ENCODE data around the gene ZNF430.
A peak's percentile ranks its signal among the peaks of the same experiment; 100 is the strongest.
"Not testable (repeated sequence)": the region's sequence is repeated elsewhere in the genome, so short reads cannot be mapped to it uniquely, and the experiment has no call there.

ZNF430 gene

DNA sequence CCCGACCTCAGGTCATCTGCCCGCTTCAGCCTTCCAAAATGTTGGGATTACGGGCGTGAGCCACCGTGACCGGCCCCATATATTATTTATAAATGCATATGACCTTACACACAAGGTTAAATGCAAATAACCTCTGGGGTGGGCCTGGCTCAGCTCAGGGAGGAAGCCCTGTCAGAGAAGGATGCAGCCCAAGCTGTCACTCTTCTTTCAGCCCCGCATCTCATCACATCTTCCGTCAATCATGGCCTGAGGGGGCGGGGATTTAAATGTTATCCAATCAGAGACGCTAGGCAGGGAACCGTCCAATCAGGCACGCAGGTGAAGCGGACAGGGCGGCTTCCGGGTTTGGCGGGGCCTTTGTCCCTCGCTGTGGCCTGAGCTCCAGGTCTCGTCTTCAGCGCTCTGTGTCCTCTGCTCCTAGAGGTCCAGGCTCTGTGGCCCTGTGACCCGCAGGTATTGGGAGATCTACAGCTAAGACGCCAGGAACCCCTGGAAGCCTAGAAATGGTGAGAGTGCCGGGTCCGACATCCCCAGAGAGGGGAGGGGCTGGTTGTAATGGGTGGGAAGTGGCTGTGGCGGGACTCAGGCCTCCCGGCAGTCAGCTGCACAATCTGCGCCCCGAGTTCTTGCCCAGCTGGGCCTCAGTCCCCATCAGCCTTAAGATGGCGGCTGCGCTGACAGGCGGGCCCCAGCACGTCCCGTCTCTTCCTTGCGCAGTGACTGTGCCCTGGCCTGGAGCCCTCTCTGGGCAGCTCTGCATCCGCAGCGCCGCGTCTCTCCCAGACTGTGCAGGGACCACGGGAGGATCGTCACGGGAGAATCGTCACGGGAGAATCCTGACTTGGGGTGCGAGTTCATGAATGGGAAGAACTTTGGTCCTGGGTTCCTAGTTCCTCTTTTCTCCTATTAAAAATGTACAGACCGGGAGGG lies at the start of gene ZNF430:
Gene ZNF430 (plus strand): TSS at position 360 of the 930 bp plus-strand sequence. CDS start 144 bp downstream, at position 504.
- Histone ChIP-seq H3K27ac (peak within 1 kb of the TSS; percentile 81 to 82), H3K4me1 (peaks cover 0 to 11% (median 4%) of the 10 kb centered on the region in 4 donors), H3K27me3 (no peaks in the 10 kb centered on the region), H3K9me3 (no peaks in the 10 kb centered on the region), H3K36me3 (peaks cover 0 to 25% (median 23%) of the 10 kb centered on the region in 3 donors), H3K4me3 (peak within 1 kb of the TSS; percentile 72 to 86)
- TF ChIP-seq, protein P1, sequence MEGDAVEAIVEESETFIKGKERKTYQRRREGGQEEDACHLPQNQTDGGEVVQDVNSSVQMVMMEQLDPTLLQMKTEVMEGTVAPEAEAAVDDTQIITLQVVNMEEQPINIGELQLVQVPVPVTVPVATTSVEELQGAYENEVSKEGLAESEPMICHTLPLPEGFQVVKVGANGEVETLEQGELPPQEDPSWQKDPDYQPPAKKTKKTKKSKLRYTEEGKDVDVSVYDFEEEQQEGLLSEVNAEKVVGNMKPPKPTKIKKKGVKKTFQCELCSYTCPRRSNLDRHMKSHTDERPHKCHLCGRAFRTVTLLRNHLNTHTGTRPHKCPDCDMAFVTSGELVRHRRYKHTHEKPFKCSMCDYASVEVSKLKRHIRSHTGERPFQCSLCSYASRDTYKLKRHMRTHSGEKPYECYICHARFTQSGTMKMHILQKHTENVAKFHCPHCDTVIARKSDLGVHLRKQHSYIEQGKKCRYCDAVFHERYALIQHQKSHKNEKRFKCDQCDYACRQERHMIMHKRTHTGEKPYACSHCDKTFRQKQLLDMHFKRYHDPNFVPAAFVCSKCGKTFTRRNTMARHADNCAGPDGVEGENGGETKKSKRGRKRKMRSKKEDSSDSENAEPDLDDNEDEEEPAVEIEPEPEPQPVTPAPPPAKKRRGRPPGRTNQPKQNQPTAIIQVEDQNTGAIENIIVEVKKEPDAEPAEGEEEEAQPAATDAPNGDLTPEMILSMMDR (IDR thresholded peaks at IDR 0.05): no peak
- DNase-seq: peak; percentile 96 to 97
- intact Hi-C loops (cut with DNase I; ENCODE audit: low total_unique reads): no loop called here

DNA sequence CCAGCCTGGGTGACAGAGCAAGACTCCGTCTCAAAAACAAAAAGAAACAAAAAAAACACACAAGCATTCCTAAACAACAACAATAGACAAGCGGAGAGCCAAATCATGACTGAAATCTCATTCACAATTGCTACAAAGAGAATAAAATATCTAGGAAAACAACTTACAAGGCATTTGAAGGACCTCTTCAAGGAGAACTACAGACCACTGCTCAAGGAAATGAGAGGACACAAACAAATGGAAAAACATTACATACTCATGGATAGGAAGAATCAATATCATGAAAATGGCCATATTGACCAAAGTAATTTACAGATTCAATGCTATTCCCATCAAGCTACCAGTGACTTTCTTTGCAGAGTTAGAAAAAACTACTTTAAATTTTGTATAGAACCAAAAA lies 27.7 kb upstream of the ZNF430 start:
- H3K4me1 ChIP-seq; H3K27ac ChIP-seq; H3K4me3 ChIP-seq; H3K9me3 ChIP-seq; DNase-seq; H3K27me3 ChIP-seq; H3K36me3 ChIP-seq; intact Hi-C loops (cut with DNase I; ENCODE audit: low total_unique reads): not testable (repeated sequence)

DNA sequence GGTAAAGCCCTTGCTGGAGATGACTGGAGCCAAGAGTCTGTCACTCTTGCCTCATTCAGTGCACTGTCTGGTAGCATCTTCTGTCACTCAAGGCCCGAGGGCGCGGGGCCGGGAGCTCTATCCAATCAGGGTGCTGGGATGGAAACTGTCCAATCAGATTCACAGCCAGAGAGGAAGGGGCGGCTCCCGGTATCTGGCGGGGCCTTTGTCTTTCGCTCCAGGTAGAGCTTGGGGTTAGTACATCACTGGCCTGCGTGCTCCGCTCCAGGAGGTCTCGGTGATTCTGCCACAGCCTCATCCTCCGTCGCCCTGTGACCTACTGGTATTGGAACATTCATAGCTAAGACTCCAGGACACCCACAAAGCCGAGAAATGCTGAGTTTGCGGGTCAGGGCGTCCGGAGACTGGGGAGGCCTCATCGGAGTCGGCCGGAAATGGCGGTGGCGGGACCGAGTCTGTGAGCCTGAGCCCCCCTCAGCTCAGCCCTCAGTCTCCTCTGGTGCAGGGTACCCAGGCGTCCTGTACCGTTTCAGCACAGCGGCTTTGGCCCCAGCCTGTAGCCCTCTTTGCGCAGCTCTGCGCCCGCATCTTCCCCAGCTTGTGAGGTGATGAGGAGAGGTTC lies 20.6 kb upstream of the ZNF430 start:
- DNase-seq: peak; percentile 77 to 84
- Histone ChIP-seq H3K27ac (no peak overlapping the region), H3K27me3 (no peaks in the 10 kb centered on the region), H3K4me3 (peak overlapping the region; percentile 36 to 48), H3K36me3 (no peaks in the 10 kb centered on the region), H3K4me1 (peaks cover 0 to 7% (median 5%) of the 10 kb centered on the region in 4 donors), H3K9me3 (no peaks in the 10 kb centered on the region)
- intact Hi-C loops (cut with DNase I; ENCODE audit: low total_unique reads): no loop called here
- TF ChIP-seq, protein P1 (IDR thresholded peaks at IDR 0.05): no peak

DNA sequence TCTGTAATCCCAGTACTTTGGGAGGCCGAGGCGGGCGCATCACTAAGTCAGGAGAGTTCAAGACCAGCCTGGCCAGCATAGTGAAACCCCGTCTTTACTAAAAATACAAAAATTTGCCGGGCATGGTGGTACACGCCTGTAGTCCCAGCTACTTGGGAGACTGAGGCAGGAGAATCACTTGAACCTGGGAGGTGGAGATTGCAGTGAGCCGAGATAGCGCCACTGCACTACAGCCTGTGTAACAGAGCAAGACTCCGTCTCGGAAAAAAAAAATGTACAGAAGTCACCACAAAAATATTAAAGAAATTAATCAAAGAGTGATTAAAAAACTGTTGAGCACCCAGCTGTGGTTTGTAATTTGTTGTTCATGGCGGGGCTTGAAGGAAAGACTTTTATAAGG lies 781 bp downstream of the ZNF430 start:
- Histone ChIP-seq H3K27ac (peak overlapping the region; percentile 81 to 82), H3K4me3 (peak overlapping the region; percentile 72 to 86), H3K36me3 (peaks cover 0 to 32% (median 29%) of the 10 kb centered on the region in 3 donors), H3K4me1 (peaks cover 0 to 11% (median 4%) of the 10 kb centered on the region in 4 donors)
- H3K9me3 ChIP-seq; H3K27me3 ChIP-seq; DNase-seq; intact Hi-C loops (cut with DNase I; ENCODE audit: low total_unique reads): not testable (repeated sequence)

DNA sequence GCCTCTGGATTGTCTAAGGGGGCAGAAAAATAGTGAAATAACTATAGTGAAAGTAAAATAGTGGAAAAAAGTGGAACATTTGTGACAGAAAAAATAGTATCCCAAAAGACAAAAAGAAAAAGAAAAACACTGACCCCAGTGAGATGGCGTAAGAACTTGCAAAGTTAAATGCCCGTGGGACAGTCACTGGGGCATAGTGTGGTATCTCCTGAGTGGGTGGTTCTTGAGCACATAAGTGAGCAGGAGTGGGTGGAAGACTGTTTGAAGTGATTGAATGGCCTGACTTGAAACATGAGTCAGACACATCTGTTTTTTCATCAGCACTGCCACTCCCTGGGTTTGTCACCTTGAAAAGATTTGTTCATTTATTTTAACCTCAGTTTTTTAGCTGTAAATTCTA lies 2.5 kb downstream of the ZNF430 start:
- Histone ChIP-seq H3K4me3 (no peak overlapping the region), H3K9me3 (no peaks in the 10 kb centered on the region), H3K27ac (no peak overlapping the region), H3K4me1 (peaks cover 0 to 11% (median 4%) of the 10 kb centered on the region in 4 donors), H3K36me3 (peaks cover 0 to 36% (median 34%) of the 10 kb centered on the region in 3 donors), H3K27me3 (no peaks in the 10 kb centered on the region)
- intact Hi-C loops (cut with DNase I; ENCODE audit: low total_unique reads): no loop called here
- DNase-seq: no peak
- TF ChIP-seq, protein P1 (IDR thresholded peaks at IDR 0.05): no peak

DNA sequence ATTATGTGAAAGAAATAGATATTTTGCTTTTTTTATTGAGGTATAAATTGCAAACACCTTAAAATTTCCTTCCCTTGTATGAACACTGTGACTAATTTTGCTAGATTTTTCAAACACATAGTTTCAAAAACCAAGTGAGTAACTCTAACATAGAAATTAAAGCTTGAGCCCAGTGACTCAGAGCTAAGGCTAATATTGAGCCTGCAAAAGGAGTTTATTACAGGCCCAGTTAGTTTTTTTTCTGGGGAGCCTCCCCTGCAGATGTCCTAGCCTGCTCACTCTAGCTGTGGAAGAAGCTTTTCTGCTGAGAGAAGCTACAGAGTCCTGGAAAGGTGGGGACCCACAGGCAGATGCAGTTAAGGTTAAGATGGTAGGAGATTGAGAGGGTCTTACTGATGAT lies 3.4 kb downstream of the ZNF430 start:
- Histone ChIP-seq H3K36me3 (peaks cover 0 to 36% (median 34%) of the 10 kb centered on the region in 3 donors), H3K27me3 (no peaks in the 10 kb centered on the region), H3K9me3 (no peaks in the 10 kb centered on the region), H3K4me3 (no peak overlapping the region), H3K27ac (no peak overlapping the region), H3K4me1 (peaks cover 0 to 11% (median 4%) of the 10 kb centered on the region in 4 donors)
- DNase-seq: no peak
- TF ChIP-seq, protein P1 (IDR thresholded peaks at IDR 0.05): no peak
- intact Hi-C loops (cut with DNase I; ENCODE audit: low total_unique reads): no loop called here
